H9 (cell line): ENCODE results near the gene PRUNE2. TPM values are rescaled to one million over a fixed set of nuclear protein-coding genes. Genes with fewer than 3 reads are reported as not detected.
A peak's percentile ranks its signal among the peaks of the same experiment; 100 is the strongest.

Experiments
- DNase-seq: peaks from one replicate; pipeline ENCODE4 v3.0.0-alpha.2; 2017
- H2AFZ ChIP-seq: one replicate; pipeline ENCODE4 v1.6.1; 2013; ENCODE audit warnings: mild to moderate bottlenecking, low read length, control low read depth, moderate library complexity
- H2AK5ac ChIP-seq: 2 replicates; pipeline ENCODE4 v1.6.1; 2013; ENCODE audit warnings: low read length, control low read depth, mixed read lengths; ENCODE audit not compliant: insufficient read length
- H2BK120ac ChIP-seq: one replicate; pipeline ENCODE4 v1.6.1; 2013; ENCODE audit warnings: low read depth, mild to moderate bottlenecking, low read length, control low read depth, inconsistent platforms; ENCODE audit not compliant: poor library complexity, severe bottlenecking
- H2BK12ac ChIP-seq: 2 replicates; pipeline ENCODE4 v1.6.1; 2013; ENCODE audit warnings: low read length, control low read depth, mixed read lengths, low read depth; ENCODE audit not compliant: insufficient read length
- H2BK15ac ChIP-seq: 2 replicates; pipeline ENCODE4 v1.6.1; 2013; ENCODE audit warnings: low read depth, low read length, control low read depth
- H2BK20ac ChIP-seq: one replicate; pipeline ENCODE4 v1.6.1; 2013; ENCODE audit warnings: low read depth, mild to moderate bottlenecking, low read length, control low read depth, inconsistent platforms; ENCODE audit not compliant: poor library complexity, severe bottlenecking
- H2BK5ac ChIP-seq: 2 replicates; pipeline ENCODE4 v1.6.1; 2013; ENCODE audit warnings: low read length, control low read depth, mixed read lengths; ENCODE audit not compliant: insufficient read length
- H3K14ac ChIP-seq: 2 replicates; pipeline ENCODE4 v1.6.1; 2013; ENCODE audit warnings: low read length, control low read depth; ENCODE audit not compliant: insufficient read depth
- H3K18ac ChIP-seq: 2 replicates; pipeline ENCODE4 v1.6.1; 2013; ENCODE audit warnings: low read depth, mild to moderate bottlenecking, mixed read lengths, low read length, control low read depth; ENCODE audit not compliant: insufficient read length
- H3K23ac ChIP-seq: 2 replicates; pipeline ENCODE4 v1.6.1; 2013; ENCODE audit warnings: low read length, control low read depth, mixed read lengths, low read depth; ENCODE audit not compliant: insufficient read length
- H3K23me2 ChIP-seq: 2 replicates; pipeline ENCODE4 v1.6.1; 2013; ENCODE audit warnings: low read depth, mild to moderate bottlenecking, mixed read lengths, low read length, control low read depth; ENCODE audit not compliant: insufficient read length, poor library complexity, severe bottlenecking
- H3K27ac ChIP-seq: 2 replicates; pipeline ENCODE4 v1.5.1; 2013; ENCODE audit warnings: low read length, control low read depth, mixed read lengths, low read depth; ENCODE audit not compliant: insufficient read length
- H3K27me3 ChIP-seq: 2 replicates; pipeline ENCODE4 v1.6.1; 2013; ENCODE audit warnings: low read length, control low read depth, inconsistent platforms; ENCODE audit not compliant: insufficient read depth
- H3K4ac ChIP-seq: 2 replicates; pipeline ENCODE4 v1.6.1; 2013; ENCODE audit warnings: low read depth, mild to moderate bottlenecking, control low read depth, inconsistent platforms, low read length, moderate library complexity
- H3K4me1 ChIP-seq: 2 replicates; pipeline ENCODE4 v1.6.1; 2013; ENCODE audit warnings: low read length, control low read depth, inconsistent platforms; ENCODE audit not compliant: insufficient read depth
- H3K4me2 ChIP-seq: 2 replicates; pipeline ENCODE4 v1.6.1; 2013; ENCODE audit warnings: low read length, control low read depth, mixed read lengths; ENCODE audit not compliant: insufficient read length, insufficient read depth
- H3K56ac ChIP-seq: 2 replicates; pipeline ENCODE4 v1.6.1; 2013; ENCODE audit warnings: low read depth, mild to moderate bottlenecking, mixed read lengths, low read length, control low read depth; ENCODE audit not compliant: insufficient read length
- H3K79me1 ChIP-seq: 2 replicates; pipeline ENCODE4 v1.6.1; 2013; ENCODE audit warnings: low read depth, mild to moderate bottlenecking, moderate library complexity, low read length, control low read depth, inconsistent platforms; ENCODE audit not compliant: insufficient read depth, poor library complexity, severe bottlenecking
- H3K79me2 ChIP-seq: 2 replicates; pipeline ENCODE4 v1.6.1; 2013; ENCODE audit warnings: low read length, control low read depth, inconsistent platforms; ENCODE audit not compliant: insufficient read depth
- H3K9ac ChIP-seq: 2 replicates; pipeline ENCODE4 v1.6.1; 2013; ENCODE audit warnings: low read length, control low read depth, mixed read lengths; ENCODE audit not compliant: insufficient read length; ENCODE audit errors: extremely low read depth
- H3K9me3 ChIP-seq: one replicate; pipeline ENCODE4 v1.6.1; 2013; ENCODE audit warnings: low read depth, low read length, inconsistent platforms; ENCODE audit not compliant: control insufficient read depth
- H3T11ph ChIP-seq: one replicate; pipeline ENCODE4 v1.6.1; 2013; ENCODE audit warnings: mild to moderate bottlenecking, low read length, control low read depth, inconsistent platforms
- H4K20me1 ChIP-seq: one replicate; pipeline ENCODE4 v1.6.1; 2013; ENCODE audit not compliant: control insufficient read depth, insufficient read length, insufficient read depth
- H4K5ac ChIP-seq: 2 replicates; pipeline ENCODE4 v1.6.1; 2013; ENCODE audit warnings: low read depth, mild to moderate bottlenecking, mixed read lengths, low read length, control low read depth; ENCODE audit not compliant: insufficient read length
- H4K8ac ChIP-seq: replicated peaks from 2 replicates; pipeline ENCODE4 v1.6.1; 2013; ENCODE audit warnings: low read length, control low read depth, mixed read lengths, low read depth; ENCODE audit not compliant: insufficient read length
- H4K91ac ChIP-seq: 2 replicates; pipeline ENCODE4 v1.6.1; 2013; ENCODE audit warnings: low read depth, mild to moderate bottlenecking, moderate library complexity, mixed read lengths, low read length, control low read depth; ENCODE audit not compliant: insufficient read length
- H3K27ac Mint-ChIP-seq, 3 experiments: 2 replicates in 2 of 3; 3 replicates in 1 of 3; pipeline ENCODE4 v1.8.0; 2020 to 2021; ENCODE audit warnings: mixed read lengths in 3 of 3, mild to moderate bottlenecking in 1 of 3, moderate library complexity in 1 of 3
- H3K27me3 Mint-ChIP-seq: 2 replicates; pipeline ENCODE4 v1.8.0; 2021; ENCODE audit warnings: low read depth, mild to moderate bottlenecking, moderate library complexity, mixed read lengths
- H3K36me3 Mint-ChIP-seq, 3 experiments: 2 replicates in 2 of 3; 3 replicates in 1 of 3; pipeline ENCODE4 v1.8.0; 2020 to 2021; ENCODE audit warnings: low read depth in 3 of 3, mixed read lengths in 3 of 3; ENCODE audit not compliant: insufficient read depth in 1 of 3
- H3K4me1 Mint-ChIP-seq, 2 experiments: 2 replicates each; pipeline ENCODE4 v1.8.0; 2020; ENCODE audit warnings: mixed read lengths in 2 of 2
- H3K4me3 Mint-ChIP-seq, 2 experiments: 2 replicates in 1 of 2; 3 replicates in 1 of 2; pipeline ENCODE4 v1.8.0; 2020 to 2021; ENCODE audit warnings: mild to moderate bottlenecking in 2 of 2, mixed read lengths in 2 of 2, moderate library complexity in 1 of 2
- H3K9me3 Mint-ChIP-seq, 2 experiments: 2 replicates in 1 of 2; 3 replicates in 1 of 2; pipeline ENCODE4 v1.8.0; 2020; ENCODE audit warnings: mild to moderate bottlenecking in 2 of 2, mixed read lengths in 2 of 2, moderate library complexity in 1 of 2
- WGBS: extraction: QIAGEN DNeasy Blood & Tissue Kit; methylation state at CpG from one replicate; pipeline ENCODE4 v1.1.7; 2013; ENCODE audit warnings: missing lambda C conversion rate, low lambda C conversion rate, mixed read lengths; ENCODE audit not compliant: insufficient read length; ENCODE audit errors: extremely low coverage; 5-methylcytosine and 5-hydroxymethylcytosine counted together
- total RNA-seq: library from RNA; stranded (reverse); gene quantifications from 2 replicates; pipeline ENCODE4 v1.2.1, GENCODE V29; 2021
- TF ChIP-seq, protein P1 (sequence below): fragments of 200-600 bp; sonication (generic); conservative IDR thresholded peaks from 3 replicates; pipeline ENCODE4 v1.8.0; 2021; ENCODE audit warnings: antibody characterized with exemption, mild to moderate bottlenecking

Gene PRUNE2
- total RNA-seq, 1 experiment from 2014 or later, result 12.1 TPM

DNA sequence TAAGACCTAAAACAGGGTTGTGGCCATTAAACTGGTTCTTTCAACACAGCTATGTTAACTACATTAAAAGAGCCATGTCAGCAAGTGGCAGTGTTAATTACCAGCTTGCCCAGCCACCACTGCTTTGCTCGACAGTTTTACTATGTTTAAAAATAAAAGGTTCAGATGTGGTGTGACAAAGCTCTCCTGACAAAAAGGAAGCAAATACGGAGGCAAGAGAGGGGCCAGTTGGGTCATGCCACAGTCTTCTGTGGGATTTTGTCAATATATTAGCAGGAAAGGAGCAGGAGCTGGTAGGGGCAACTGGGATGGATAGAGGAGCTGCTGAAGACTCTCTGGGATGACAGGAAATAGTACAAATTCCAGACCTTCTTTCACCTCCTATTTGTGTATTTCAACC lies 255.2 kb downstream of the PRUNE2 start:
- no peak overlapping the region for H2BK15ac ChIP-seq
- H3K56ac ChIP-seq, result no peak overlapping the region
- H3K4me3 Mint-ChIP-seq, result no peak overlapping the region
- TF ChIP-seq, protein P1, sequence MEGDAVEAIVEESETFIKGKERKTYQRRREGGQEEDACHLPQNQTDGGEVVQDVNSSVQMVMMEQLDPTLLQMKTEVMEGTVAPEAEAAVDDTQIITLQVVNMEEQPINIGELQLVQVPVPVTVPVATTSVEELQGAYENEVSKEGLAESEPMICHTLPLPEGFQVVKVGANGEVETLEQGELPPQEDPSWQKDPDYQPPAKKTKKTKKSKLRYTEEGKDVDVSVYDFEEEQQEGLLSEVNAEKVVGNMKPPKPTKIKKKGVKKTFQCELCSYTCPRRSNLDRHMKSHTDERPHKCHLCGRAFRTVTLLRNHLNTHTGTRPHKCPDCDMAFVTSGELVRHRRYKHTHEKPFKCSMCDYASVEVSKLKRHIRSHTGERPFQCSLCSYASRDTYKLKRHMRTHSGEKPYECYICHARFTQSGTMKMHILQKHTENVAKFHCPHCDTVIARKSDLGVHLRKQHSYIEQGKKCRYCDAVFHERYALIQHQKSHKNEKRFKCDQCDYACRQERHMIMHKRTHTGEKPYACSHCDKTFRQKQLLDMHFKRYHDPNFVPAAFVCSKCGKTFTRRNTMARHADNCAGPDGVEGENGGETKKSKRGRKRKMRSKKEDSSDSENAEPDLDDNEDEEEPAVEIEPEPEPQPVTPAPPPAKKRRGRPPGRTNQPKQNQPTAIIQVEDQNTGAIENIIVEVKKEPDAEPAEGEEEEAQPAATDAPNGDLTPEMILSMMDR, result no peak
- H3K23me2 ChIP-seq, result no peaks in the 10 kb centered on the region
- H3K27ac ChIP-seq, result peak overlapping the region; percentile 83
- H3K18ac ChIP-seq, result no peak overlapping the region
- H4K20me1 ChIP-seq, result no peaks in the 10 kb centered on the region
- peak overlapping the region; percentile 19 to 83 (median 72); a peak in 4 of 7 replicates for H3K27ac Mint-ChIP-seq
- peaks cover 0 to 1% (median 0%) of the 10 kb centered on the region in 3 experiments; a peak in 1 of 7 replicates for H3K36me3 Mint-ChIP-seq
- H2AK5ac ChIP-seq, result no peak overlapping the region
- no CpG with 5 or more reads among the region's 2 CpGs for WGBS
- no peak overlapping the region for H3K23ac ChIP-seq
- no peak overlapping the region for H3K14ac ChIP-seq
- no peaks in the 10 kb centered on the region for H3K79me2 ChIP-seq
- H3K9me3 ChIP-seq, result no peaks in the 10 kb centered on the region
- no peak overlapping the region for H4K5ac ChIP-seq
- H3K4me2 ChIP-seq, result no peak overlapping the region
- no peak overlapping the region for H3K4ac ChIP-seq
- H3K9me3 Mint-ChIP-seq, result no peaks in the 10 kb centered on the region
- no peaks in the 10 kb centered on the region for H3K79me1 ChIP-seq
- H4K91ac ChIP-seq, result no peak overlapping the region
- peaks cover 8% of the 10 kb centered on the region; the same call in 1 of the 2 replicates for H3K4me1 ChIP-seq
- H2BK12ac ChIP-seq, result no peak overlapping the region
- H4K8ac ChIP-seq, result no peak overlapping the region
- no peak overlapping the region for H3K9ac ChIP-seq
- H2BK5ac ChIP-seq, result no peak overlapping the region
- H3K27me3 Mint-ChIP-seq, result no peaks in the 10 kb centered on the region
- no peak overlapping the region for H2AFZ ChIP-seq
- no peaks in the 10 kb centered on the region for H3K27me3 ChIP-seq
- H3T11ph ChIP-seq, result no peak overlapping the region
- no peak overlapping the region for H2BK20ac ChIP-seq
- peaks cover 22 to 26% of the 10 kb centered on the region in 2 experiments for H3K4me1 Mint-ChIP-seq
- no peak overlapping the region for H2BK120ac ChIP-seq
- DNase-seq, result peak; percentile 39
